H9 (cell line): ENCODE results near the gene ALCAM. TPM values are rescaled to one million over a fixed set of nuclear protein-coding genes. Genes with fewer than 3 reads are reported as not detected.

Experiments
- DNase-seq: peaks from one replicate; pipeline ENCODE4 v3.0.0-alpha.2; 2017
- H2AFZ ChIP-seq: one replicate; pipeline ENCODE4 v1.6.1; 2013; ENCODE audit warnings: mild to moderate bottlenecking, low read length, control low read depth, moderate library complexity
- H2AK5ac ChIP-seq: 2 replicates; pipeline ENCODE4 v1.6.1; 2013; ENCODE audit warnings: low read length, control low read depth, mixed read lengths; ENCODE audit not compliant: insufficient read length
- H2BK120ac ChIP-seq: one replicate; pipeline ENCODE4 v1.6.1; 2013; ENCODE audit warnings: low read depth, mild to moderate bottlenecking, low read length, control low read depth, inconsistent platforms; ENCODE audit not compliant: poor library complexity, severe bottlenecking
- H2BK12ac ChIP-seq: 2 replicates; pipeline ENCODE4 v1.6.1; 2013; ENCODE audit warnings: low read length, control low read depth, mixed read lengths, low read depth; ENCODE audit not compliant: insufficient read length
- H2BK15ac ChIP-seq: 2 replicates; pipeline ENCODE4 v1.6.1; 2013; ENCODE audit warnings: low read depth, low read length, control low read depth
- H2BK20ac ChIP-seq: one replicate; pipeline ENCODE4 v1.6.1; 2013; ENCODE audit warnings: low read depth, mild to moderate bottlenecking, low read length, control low read depth, inconsistent platforms; ENCODE audit not compliant: poor library complexity, severe bottlenecking
- H2BK5ac ChIP-seq: 2 replicates; pipeline ENCODE4 v1.6.1; 2013; ENCODE audit warnings: low read length, control low read depth, mixed read lengths; ENCODE audit not compliant: insufficient read length
- H3K14ac ChIP-seq: 2 replicates; pipeline ENCODE4 v1.6.1; 2013; ENCODE audit warnings: low read length, control low read depth; ENCODE audit not compliant: insufficient read depth
- H3K18ac ChIP-seq: 2 replicates; pipeline ENCODE4 v1.6.1; 2013; ENCODE audit warnings: low read depth, mild to moderate bottlenecking, mixed read lengths, low read length, control low read depth; ENCODE audit not compliant: insufficient read length
- H3K23ac ChIP-seq: 2 replicates; pipeline ENCODE4 v1.6.1; 2013; ENCODE audit warnings: low read length, control low read depth, mixed read lengths, low read depth; ENCODE audit not compliant: insufficient read length
- H3K23me2 ChIP-seq: 2 replicates; pipeline ENCODE4 v1.6.1; 2013; ENCODE audit warnings: low read depth, mild to moderate bottlenecking, mixed read lengths, low read length, control low read depth; ENCODE audit not compliant: insufficient read length, poor library complexity, severe bottlenecking
- H3K27ac ChIP-seq: 2 replicates; pipeline ENCODE4 v1.5.1; 2013; ENCODE audit warnings: low read length, control low read depth, mixed read lengths, low read depth; ENCODE audit not compliant: insufficient read length
- H3K27me3 ChIP-seq: 2 replicates; pipeline ENCODE4 v1.6.1; 2013; ENCODE audit warnings: low read length, control low read depth, inconsistent platforms; ENCODE audit not compliant: insufficient read depth
- H3K4ac ChIP-seq: 2 replicates; pipeline ENCODE4 v1.6.1; 2013; ENCODE audit warnings: low read depth, mild to moderate bottlenecking, control low read depth, inconsistent platforms, low read length, moderate library complexity
- H3K4me1 ChIP-seq: 2 replicates; pipeline ENCODE4 v1.6.1; 2013; ENCODE audit warnings: low read length, control low read depth, inconsistent platforms; ENCODE audit not compliant: insufficient read depth
- H3K4me2 ChIP-seq: 2 replicates; pipeline ENCODE4 v1.6.1; 2013; ENCODE audit warnings: low read length, control low read depth, mixed read lengths; ENCODE audit not compliant: insufficient read length, insufficient read depth
- H3K56ac ChIP-seq: 2 replicates; pipeline ENCODE4 v1.6.1; 2013; ENCODE audit warnings: low read depth, mild to moderate bottlenecking, mixed read lengths, low read length, control low read depth; ENCODE audit not compliant: insufficient read length
- H3K79me1 ChIP-seq: 2 replicates; pipeline ENCODE4 v1.6.1; 2013; ENCODE audit warnings: low read depth, mild to moderate bottlenecking, moderate library complexity, low read length, control low read depth, inconsistent platforms; ENCODE audit not compliant: insufficient read depth, poor library complexity, severe bottlenecking
- H3K79me2 ChIP-seq: 2 replicates; pipeline ENCODE4 v1.6.1; 2013; ENCODE audit warnings: low read length, control low read depth, inconsistent platforms; ENCODE audit not compliant: insufficient read depth
- H3K9ac ChIP-seq: 2 replicates; pipeline ENCODE4 v1.6.1; 2013; ENCODE audit warnings: low read length, control low read depth, mixed read lengths; ENCODE audit not compliant: insufficient read length; ENCODE audit errors: extremely low read depth
- H3K9me3 ChIP-seq: one replicate; pipeline ENCODE4 v1.6.1; 2013; ENCODE audit warnings: low read depth, low read length, inconsistent platforms; ENCODE audit not compliant: control insufficient read depth
- H3T11ph ChIP-seq: one replicate; pipeline ENCODE4 v1.6.1; 2013; ENCODE audit warnings: mild to moderate bottlenecking, low read length, control low read depth, inconsistent platforms
- H4K20me1 ChIP-seq: one replicate; pipeline ENCODE4 v1.6.1; 2013; ENCODE audit not compliant: control insufficient read depth, insufficient read length, insufficient read depth
- H4K5ac ChIP-seq: 2 replicates; pipeline ENCODE4 v1.6.1; 2013; ENCODE audit warnings: low read depth, mild to moderate bottlenecking, mixed read lengths, low read length, control low read depth; ENCODE audit not compliant: insufficient read length
- H4K8ac ChIP-seq: replicated peaks from 2 replicates; pipeline ENCODE4 v1.6.1; 2013; ENCODE audit warnings: low read length, control low read depth, mixed read lengths, low read depth; ENCODE audit not compliant: insufficient read length
- H4K91ac ChIP-seq: 2 replicates; pipeline ENCODE4 v1.6.1; 2013; ENCODE audit warnings: low read depth, mild to moderate bottlenecking, moderate library complexity, mixed read lengths, low read length, control low read depth; ENCODE audit not compliant: insufficient read length
- H3K27ac Mint-ChIP-seq, 3 experiments: 2 replicates in 2 of 3; 3 replicates in 1 of 3; pipeline ENCODE4 v1.8.0; 2020 to 2021; ENCODE audit warnings: mixed read lengths in 3 of 3, mild to moderate bottlenecking in 1 of 3, moderate library complexity in 1 of 3
- H3K27me3 Mint-ChIP-seq: 2 replicates; pipeline ENCODE4 v1.8.0; 2021; ENCODE audit warnings: low read depth, mild to moderate bottlenecking, moderate library complexity, mixed read lengths
- H3K36me3 Mint-ChIP-seq, 3 experiments: 2 replicates in 2 of 3; 3 replicates in 1 of 3; pipeline ENCODE4 v1.8.0; 2020 to 2021; ENCODE audit warnings: low read depth in 3 of 3, mixed read lengths in 3 of 3; ENCODE audit not compliant: insufficient read depth in 1 of 3
- H3K4me1 Mint-ChIP-seq, 2 experiments: 2 replicates each; pipeline ENCODE4 v1.8.0; 2020; ENCODE audit warnings: mixed read lengths in 2 of 2
- H3K4me3 Mint-ChIP-seq, 2 experiments: 2 replicates in 1 of 2; 3 replicates in 1 of 2; pipeline ENCODE4 v1.8.0; 2020 to 2021; ENCODE audit warnings: mild to moderate bottlenecking in 2 of 2, mixed read lengths in 2 of 2, moderate library complexity in 1 of 2
- H3K9me3 Mint-ChIP-seq, 2 experiments: 2 replicates in 1 of 2; 3 replicates in 1 of 2; pipeline ENCODE4 v1.8.0; 2020; ENCODE audit warnings: mild to moderate bottlenecking in 2 of 2, mixed read lengths in 2 of 2, moderate library complexity in 1 of 2
- CTCF ChIP-seq: fragments of 200-600 bp; sonication (generic); conservative IDR thresholded peaks from 3 replicates; pipeline ENCODE4 v1.8.0; 2021; ENCODE audit warnings: antibody characterized with exemption, mild to moderate bottlenecking
- WGBS: extraction: QIAGEN DNeasy Blood & Tissue Kit; methylation state at CpG from one replicate; pipeline ENCODE4 v1.1.7; 2013; ENCODE audit warnings: missing lambda C conversion rate, low lambda C conversion rate, mixed read lengths; ENCODE audit not compliant: insufficient read length; ENCODE audit errors: extremely low coverage; 5-methylcytosine and 5-hydroxymethylcytosine counted together
- total RNA-seq: library from RNA; stranded (reverse); gene quantifications from 2 replicates; pipeline ENCODE4 v1.2.1, GENCODE V29; 2021

ALCAM gene
- total RNA-seq, 1 experiment from 2014 or later: 43.7 TPM

DNA sequence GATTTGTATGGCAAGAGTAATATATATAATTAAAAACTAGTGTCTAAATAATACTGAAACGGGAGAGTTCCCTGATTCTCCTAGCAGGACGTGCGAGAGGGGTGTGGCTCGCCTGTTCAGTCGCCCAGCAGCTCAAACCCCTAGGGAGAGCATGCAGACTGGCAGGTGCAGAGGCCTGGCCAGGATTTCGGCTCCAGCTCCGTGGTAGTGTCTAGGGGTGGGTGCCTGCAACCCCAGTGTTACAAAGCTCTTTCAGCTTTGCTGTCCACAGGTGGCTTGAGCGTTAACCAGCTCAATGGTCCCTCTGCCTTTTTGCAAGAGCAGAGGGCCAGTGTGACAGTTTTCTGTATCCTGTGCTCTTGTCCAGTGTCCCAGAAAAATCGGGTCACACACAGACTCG, 226.6 kb downstream of the ALCAM start:
- H3K4me1 Mint-ChIP-seq: peaks cover 4 to 5% of the 10 kb centered on the region in 2 experiments; a peak in 1 of 4 replicates
- H3K36me3 Mint-ChIP-seq: 0 out of 7 replicates have a peak, but pooled peaks cover 0 to 3% (median 0%) of the 10 kb centered on the region in 3 experiments
- H3K27me3 ChIP-seq: no peaks in the 10 kb centered on the region
- no CpG with 5 or more reads among the region's 10 CpGs for WGBS
- no peak overlapping the region for H3K4me3 Mint-ChIP-seq
- H3K23ac ChIP-seq: no peak overlapping the region
- H2BK120ac ChIP-seq: no peak overlapping the region
- no peaks in the 10 kb centered on the region for H4K20me1 ChIP-seq
- H3K14ac ChIP-seq: no peak overlapping the region
- H2BK5ac ChIP-seq: no peak overlapping the region
- H4K5ac ChIP-seq: no peak overlapping the region
- no peaks in the 10 kb centered on the region for H3K9me3 ChIP-seq
- no peak for TF ChIP-seq CTCF
- H3K9me3 Mint-ChIP-seq: peaks cover 0 to 2% of the 10 kb centered on the region in 2 experiments; a peak in 3 of 5 replicates
- no peak overlapping the region for H3T11ph ChIP-seq
- H3K4ac ChIP-seq: no peak overlapping the region
- H3K79me1 ChIP-seq: no peaks in the 10 kb centered on the region
- no peaks in the 10 kb centered on the region for H3K27me3 Mint-ChIP-seq
- no peaks in the 10 kb centered on the region for H3K4me1 ChIP-seq
- no peak overlapping the region for H2AK5ac ChIP-seq
- no peak for DNase-seq
- no peak overlapping the region for H2BK20ac ChIP-seq
- H3K79me2 ChIP-seq: no peaks in the 10 kb centered on the region
- H3K18ac ChIP-seq: no peak overlapping the region
- H4K91ac ChIP-seq: no peak overlapping the region
- H3K27ac Mint-ChIP-seq: no peak overlapping the region
- no peak overlapping the region for H3K27ac ChIP-seq
- H3K56ac ChIP-seq: no peak overlapping the region
- H3K9ac ChIP-seq: no peak overlapping the region
- no peaks in the 10 kb centered on the region for H3K23me2 ChIP-seq
- no peak overlapping the region for H4K8ac ChIP-seq
- H3K4me2 ChIP-seq: no peak overlapping the region
- no peak overlapping the region for H2BK15ac ChIP-seq
- no peak overlapping the region for H2BK12ac ChIP-seq
- H2AFZ ChIP-seq: no peak overlapping the region
